HCEC 1CT (cell line): Measurements from ENCODE around the gene SESN1.

ENCODE experiments used
- DNase-seq: peaks from one replicate; pipeline ENCODE4 v3.0.0-alpha.2; 2017

SESN1 gene

DNA sequence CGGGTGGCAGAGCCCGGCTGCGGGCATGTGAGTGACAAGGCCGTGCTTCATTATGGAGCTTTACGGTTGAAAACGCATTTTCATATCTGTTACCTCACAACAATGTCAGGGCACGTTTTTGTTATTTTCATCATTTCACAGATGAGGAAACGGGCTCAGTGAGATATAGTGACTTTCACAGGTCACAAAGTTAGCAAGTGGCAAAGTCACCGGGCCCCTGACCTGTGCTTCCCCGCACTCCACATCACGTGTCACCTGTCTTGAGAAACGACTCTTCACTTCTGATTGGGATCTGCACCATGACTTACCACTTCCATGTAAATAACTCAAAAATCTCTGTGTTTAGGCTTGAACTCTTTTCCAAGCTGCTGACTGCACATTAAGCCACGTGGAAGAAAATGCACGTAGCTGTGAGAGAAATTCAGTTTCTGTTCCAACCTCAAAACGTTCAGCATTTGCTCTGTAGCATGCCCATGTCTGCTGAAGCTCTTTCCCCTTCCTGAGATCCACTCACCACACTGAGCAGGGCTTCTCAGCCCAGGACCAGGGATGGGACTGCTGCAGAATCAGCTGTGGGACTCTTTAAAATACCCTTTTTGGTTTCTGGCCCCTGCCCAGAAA, 139.2 kb downstream of the SESN1 start:
- DNase-seq: no peak

DNA sequence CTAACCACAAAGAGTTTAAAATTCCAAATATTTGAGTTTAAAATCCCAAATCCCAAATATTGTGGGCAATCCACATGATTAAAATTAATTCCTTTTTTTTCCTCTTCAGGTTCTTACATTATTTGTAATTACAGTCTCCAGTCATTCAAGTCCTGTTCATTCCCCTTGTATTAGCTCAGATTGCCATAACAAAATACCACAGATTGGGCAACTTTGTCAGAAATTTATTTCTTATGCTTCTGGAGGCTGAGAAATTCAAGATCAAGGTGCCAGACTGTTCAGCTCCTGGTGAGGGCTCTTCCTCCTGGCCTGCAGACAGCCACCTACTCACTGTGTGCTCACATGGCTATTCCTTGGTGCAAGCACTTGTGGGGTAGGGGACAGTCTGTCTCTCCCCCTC, 141.0 kb downstream of the SESN1 start:
- DNase-seq: no peak

DNA sequence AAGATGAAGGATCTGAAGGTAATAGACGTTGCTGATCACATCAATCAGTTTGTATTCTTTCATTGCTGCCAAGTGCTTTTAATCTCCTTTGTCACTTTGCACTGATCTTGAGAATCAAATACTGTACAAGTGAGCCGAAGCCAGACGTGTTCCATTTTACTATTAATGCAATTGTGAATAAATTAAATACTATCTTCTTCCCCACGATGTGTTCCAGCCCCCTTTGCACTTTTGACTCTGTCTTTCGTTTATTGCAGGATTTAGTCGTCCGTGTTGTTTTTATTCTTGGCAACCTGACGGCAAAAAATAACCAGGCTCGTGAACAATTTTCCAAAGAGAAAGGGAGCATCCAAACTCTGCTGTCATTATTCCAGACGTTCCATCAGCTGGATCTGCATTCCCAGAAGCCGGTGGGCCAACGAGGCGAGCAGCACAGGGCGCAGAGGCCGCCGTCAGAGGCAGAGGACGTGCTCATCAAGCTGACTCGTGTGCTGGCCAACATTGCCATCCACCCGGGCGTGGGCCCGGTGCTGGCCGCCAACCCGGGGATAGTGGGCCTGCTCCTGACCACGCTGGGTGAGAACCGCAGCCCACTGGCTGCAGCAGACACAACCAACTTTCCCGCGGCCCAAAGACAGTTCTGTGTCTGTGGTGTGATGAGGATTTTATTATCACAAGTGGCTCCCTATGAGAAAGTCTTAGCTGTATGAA, 141.7 kb downstream of the SESN1 start:
- DNase-seq: no peak

DNA sequence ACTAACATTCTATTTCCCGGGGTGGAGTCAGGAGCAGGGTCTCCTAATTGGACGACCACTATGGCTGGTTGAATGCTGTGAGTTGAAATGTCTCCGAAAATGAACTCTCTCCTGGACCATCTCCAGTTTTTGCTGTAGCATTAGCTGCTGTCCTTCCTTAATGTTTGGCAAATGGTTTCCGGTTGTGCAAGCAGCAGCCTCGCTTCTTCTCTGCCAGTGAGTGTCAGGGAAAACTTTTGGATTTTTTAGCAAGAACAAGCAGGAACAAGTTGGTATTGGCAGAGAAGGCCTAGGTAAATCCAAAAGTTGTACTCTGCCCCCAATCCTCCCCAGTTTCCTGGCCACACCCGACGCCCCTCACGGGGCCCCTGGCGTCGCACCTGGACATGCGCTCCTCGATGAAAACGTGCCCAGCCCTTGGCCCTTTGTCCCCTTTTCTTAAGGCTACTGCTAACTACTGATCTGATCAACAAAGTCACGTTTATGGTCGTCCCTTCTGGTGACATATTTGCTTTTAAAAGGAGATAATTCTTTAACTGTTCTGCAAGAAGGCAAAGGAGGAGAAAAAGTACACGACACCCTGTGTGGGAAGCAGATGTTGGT, 143.2 kb downstream of the SESN1 start:
- DNase-seq: no peak

DNA sequence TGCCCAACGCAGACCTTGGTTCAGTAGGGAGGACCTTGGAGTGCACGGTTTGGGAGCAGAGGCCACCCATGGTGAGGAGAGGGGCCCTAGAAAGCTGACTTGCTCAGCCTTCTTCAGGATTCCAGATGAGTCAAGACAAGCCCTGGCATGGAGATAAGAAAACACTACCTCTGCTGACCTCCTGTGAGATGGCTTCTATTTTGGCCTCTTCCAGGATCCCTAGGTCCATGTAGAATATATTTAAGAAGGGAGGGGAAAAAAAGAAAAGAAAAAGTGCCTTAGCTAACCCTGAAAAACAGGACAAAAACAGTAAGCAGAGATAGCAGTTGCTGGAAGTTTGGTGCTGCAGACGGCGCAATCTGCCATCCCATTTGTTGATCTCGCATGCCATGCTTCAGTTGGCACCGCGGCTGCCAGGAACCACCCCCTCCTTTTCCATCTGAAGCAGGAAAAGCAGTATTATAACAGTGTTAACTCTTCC, 146.4 kb downstream of the SESN1 start:
- DNase-seq: no peak

DNA sequence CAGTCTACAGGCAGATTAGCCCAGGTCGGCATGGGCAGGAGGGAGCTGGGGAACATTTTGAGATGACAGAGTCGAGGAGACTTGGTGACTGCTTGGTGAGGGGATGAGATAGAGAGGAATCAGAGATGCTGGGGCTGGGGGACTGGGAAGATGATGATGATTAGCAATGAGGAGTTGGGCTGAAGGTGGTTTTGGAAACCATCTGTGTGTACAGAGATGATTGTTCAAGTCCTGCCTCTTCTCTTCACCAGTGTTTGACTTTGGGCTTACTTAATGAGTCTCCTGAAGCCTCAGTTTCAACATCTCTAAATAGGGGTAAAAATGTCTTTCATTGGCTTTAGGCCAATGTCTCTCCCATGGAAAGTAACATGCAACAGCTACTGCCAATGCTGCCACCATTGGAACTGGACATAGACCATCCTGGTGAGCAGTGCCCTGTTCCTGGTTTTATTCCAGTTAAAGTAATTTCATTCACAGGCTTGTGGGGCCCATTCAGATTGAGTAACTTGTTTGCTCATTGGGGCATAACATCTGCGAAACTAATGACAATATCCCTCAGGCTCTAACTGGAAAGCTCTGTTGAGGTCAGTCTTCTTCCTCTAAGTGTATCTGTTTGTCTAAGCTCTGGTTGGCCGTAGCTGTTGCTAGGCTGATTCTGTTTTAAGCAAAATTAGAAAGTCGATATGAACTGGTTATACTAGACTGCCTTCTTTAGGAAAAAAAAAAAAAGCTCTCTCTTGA, 147.4 kb downstream of the SESN1 start:
- peak; percentile 87 for DNase-seq

DNA sequence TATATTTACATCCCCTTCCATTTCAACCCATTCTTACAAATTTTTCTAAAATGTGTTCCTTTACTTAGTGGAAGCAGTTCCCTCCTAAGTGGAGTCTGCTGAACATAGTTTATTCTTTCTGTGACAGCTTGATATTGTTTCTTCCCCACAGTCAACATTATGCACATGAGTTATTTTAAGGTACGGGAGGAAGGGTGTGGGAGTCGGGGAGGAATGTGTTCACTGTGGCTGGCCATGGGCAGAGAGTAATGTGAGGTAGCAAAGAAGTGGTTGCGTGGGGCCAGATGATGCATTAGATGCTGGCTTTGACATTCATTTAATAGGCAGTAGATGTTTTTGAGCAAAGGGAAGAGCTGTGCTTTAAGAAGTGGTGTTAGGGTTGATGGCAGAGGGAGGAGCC, 148.0 kb downstream of the SESN1 start:
- no peak for DNase-seq

DNA sequence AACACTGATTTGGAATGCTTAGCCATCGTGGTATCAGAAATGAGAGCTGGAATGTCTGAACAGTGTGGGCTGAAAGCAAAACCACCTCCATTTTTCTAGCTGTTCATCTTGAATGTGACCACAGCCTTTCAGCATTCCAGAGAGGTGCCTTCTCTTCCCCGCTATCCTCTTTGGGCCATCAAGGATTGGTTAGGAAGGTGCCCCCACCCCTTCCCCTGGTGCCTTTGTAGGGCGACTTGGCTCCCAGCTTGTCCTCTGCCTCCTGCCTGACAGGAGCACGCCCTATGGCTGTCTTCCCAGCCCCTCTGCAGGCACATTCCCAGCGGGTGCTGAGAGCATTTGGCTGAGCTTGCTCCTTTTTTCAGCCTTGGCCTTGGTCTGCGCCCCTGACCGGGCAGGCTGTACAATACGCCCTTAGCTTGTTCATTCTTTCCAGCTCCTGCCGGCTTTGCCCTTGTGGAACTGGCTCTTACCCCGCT, 148.9 kb downstream of the SESN1 start:
- DNase-seq: no peak

DNA sequence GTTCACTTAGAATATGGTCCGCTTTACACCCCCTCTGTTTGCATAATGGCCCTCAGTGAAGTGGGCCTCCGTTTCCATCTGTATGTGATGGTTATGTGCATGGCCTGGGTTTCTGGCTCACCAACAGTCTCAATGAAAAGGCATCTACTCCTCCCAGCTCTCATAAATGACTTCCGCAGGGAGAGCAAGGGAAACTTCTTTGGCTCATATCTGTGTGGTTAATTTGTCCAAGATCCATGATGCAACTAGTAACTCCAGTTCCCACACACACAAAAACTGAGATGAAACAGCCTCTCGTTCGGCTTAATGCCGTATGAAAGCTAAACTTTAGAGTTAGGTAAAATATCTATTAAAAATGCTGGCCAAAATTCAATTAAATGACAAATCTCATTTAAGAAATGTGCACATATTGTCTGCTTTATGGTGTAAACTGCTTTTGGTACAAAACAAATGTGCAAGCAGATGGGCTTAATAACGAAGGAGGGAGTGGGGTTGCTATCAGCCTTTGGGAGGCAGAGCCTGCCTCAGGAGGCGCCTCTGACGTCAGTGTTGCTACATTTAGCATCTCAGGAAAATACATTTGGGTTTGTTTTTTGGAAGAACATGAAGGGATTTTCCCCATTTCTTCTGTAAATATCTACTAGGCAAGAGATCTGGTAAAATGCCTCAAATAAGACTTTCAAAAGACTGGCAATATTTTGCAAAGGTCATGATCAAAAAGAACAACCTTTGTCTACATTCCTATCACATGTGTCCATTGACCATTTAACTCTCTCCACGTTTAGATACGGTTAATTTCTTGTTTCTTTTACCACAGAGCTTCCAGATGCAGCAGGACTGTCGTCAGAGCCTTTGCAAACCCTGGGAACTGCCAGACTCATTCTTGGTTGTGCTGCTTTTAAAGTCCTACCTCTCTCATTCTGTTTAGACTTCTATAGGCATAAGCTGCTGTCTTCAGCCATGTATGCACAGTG, 149.7 kb downstream of the SESN1 start:
- DNase-seq: peak; percentile 76

DNA sequence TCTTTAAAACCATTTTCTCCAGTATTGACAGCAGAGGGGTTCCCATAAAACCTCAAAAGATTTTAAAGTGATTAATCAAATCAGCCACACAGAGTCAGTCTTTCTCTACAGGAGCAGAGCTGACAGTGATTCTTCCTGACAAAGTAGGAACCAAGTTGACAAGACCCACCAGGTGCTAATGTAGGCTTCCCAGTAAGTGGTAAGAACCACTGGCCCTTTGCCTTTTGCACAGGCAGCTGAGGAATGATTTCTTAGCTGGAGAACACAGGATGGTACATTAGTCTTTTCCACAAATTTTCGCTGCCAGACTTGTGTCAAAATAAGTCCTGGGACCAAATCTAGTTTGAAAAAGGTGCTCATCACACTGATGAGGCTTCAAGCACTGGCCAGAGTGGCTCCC, 150.6 kb downstream of the SESN1 start:
- no peak for DNase-seq

DNA sequence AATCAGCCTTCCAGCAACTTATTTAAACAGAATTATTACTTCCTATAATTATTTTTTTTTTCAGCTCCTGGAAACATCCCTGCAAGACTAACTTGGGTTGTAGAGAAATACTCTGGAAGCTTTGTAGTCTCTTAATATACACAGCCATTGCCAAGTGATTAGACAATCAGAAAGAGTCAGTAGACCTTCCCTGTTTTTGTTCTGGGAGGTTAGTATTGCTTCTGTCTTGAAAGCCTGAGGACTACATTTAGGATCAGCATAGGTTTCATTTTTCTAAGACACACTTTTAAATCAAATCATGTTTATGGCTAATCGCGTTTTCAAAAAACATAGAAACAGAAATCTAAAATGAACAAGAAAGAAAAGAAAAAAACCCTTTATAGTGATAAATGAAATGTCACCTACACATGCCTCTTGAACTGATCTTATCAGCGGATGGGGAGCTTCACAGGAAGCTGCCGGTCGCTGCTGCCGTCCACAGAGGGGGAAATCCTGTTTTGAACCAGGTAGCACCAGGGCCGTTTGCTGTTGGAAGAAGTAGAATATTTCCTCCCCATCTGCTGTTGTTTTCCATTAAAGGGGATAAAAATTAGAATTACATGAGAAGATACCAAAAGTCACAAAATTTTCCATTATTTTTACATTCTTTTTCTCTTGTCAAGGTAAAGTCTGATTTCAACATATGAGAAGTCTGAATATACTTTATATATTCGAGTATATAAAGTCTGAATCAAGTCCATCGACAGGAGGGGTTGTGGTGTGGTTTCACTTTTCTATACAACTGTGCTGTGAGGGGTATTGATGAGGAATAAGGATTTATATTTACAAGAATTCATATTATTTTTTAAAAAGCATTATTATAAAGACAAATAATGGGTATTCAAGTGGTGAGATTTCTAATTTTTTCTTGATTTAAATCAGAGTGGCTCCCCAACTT, 151.8 kb downstream of the SESN1 start:
- no peak for DNase-seq

DNA sequence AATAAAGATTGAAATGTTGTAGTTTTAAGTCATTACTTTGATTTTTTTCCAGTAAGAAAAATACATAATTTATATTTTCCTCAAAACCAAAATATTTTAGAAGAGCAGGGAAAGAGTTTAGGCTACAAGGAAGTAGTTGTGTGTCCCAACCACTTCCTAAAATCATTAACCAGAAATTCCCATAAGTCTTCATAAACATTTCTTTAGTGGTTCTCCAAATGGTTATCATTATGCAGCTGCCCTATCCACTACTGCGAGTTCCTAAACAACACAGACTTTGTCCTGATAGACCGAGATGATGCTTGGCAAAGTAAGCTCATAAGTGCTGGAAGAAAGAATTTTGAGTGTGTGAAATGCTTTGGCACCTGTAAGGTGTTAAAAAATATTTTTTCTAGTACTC, 152.8 kb downstream of the SESN1 start:
- no peak for DNase-seq

DNA sequence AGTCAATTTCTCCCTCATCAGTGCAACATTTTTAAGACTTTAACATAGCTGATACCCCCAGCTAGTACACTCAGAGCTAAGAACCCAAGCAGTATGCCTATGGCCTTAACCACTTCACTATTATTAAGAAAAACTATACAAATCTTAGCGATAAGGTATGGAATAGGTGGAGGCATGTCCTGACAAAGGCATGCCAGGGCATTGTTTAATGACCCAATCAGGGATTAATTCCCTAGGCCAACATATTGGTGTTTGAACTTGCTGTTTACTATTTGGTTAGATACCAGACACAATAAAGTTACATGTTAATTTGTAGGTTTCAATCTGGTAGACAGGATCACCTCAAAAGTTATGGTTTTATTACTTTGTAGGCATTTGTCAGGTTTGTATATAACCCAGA, 153.4 kb downstream of the SESN1 start:
- DNase-seq: no peak

DNA sequence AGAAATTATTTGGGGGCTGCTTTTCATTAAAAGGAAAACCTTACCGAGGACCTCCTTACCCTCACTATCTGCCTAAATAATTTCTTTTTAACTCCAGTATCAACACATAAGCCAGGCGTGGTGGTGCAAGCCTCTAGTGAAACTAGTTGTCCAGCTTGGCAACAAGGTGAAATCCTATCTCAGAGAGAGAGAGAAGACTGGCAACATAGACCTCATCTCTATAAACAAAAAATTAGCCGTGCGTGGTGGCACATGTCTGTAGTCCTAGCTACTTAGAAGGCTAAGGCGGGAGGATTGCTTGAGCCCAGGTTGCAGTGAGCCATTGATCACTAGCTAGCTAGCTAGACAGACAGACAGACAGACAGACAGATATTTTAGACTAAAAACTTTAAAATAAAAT, 153.9 kb downstream of the SESN1 start:
- no peak for DNase-seq

DNA sequence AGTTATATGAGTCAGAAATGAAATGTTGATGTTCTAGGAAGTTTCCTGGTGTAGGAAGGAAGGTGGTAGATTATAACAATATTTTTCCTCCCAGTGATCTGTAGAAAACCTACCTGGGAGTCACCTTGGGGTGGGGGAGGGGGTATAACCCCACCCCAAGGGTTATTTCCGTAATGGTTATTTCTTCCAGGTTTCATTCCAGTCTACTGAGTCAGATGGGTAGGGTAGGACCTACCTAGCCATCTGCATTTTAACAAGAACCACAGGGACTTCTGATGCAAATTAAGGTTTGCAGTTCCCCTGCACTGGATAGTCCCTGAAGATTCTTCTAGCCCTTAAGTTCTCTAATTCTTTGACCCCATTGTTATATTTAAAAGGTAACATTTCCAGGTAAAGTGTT, 157.5 kb downstream of the SESN1 start:
- DNase-seq: no peak
